PC-9 (cell line): ENCODE data around the gene CNNM3. TPM values are rescaled to one million over a fixed set of nuclear protein-coding genes. Genes with fewer than 3 reads are reported as not detected.
"Not testable (repeated sequence)": the region's sequence is repeated elsewhere in the genome, so short reads cannot be mapped to it uniquely, and the experiment has no call there.

Source experiments
- BruUV-seq: library from RNA; stranded (reverse); fragments of 400-500 nt; replicated peaks from 2 replicates; lab custom pipeline; 2021; lab: Mats Ljungman, UMichigan
- CTCF ChIA-PET: fragments of 300-600 bp; sonication (Branson Sonifier 250); formaldehyde crosslinking; loops from one replicate; lab custom pipeline; 2022; ENCODE audit warnings: antibody characterized with exemption; lab: Charles Lee
- POLR2A ChIA-PET: fragments of 300-600 bp; sonication (Branson Sonifier 250); formaldehyde crosslinking; loops from one replicate; lab custom pipeline; 2022; ENCODE audit warnings: antibody characterized with exemption; ENCODE audit not compliant: unreplicated experiment; lab: Charles Lee
- DNase-seq, 2 experiments: peaks; one replicate each; pipeline versions ENCODE4 v3.0.0 to v3.0.0-alpha.2; 2015 to 2022; ENCODE audit warnings: mixed read lengths in 1 of 2
- H2AFZ ChIP-seq: fragments of 200-600 bp; sonication (generic); 2 replicates; pipeline ENCODE4 v1.8.1; 2017; ENCODE audit warnings: antibody characterized with exemption
- H3F3A ChIP-seq: fragments of 200-600 bp; sonication (generic); 2 replicates; pipeline ENCODE4 v1.8.1; 2017; ENCODE audit warnings: antibody characterized with exemption, mild to moderate bottlenecking, low read depth; ENCODE audit not compliant: insufficient read depth
- H3K27ac ChIP-seq: fragments of 200-600 bp; sonication (generic); 2 replicates; pipeline ENCODE4 v1.6.1; 2016; ENCODE audit warnings: mixed run types
- H3K27me3 ChIP-seq: fragments of 200-600 bp; sonication (generic); 2 replicates; pipeline ENCODE4 v1.6.1; 2016; ENCODE audit warnings: low read depth, mixed run types; ENCODE audit not compliant: insufficient read depth
- H3K36me3 ChIP-seq: fragments of 200-600 bp; sonication (generic); 2 replicates; pipeline ENCODE4 v1.6.1; 2016; ENCODE audit warnings: low read depth, mixed run types
- H3K4me1 ChIP-seq: fragments of 200-600 bp; sonication (generic); replicated peaks from 2 replicates; pipeline ENCODE4 v1.6.1; 2016; ENCODE audit warnings: mixed run types; ENCODE audit not compliant: insufficient read depth
- H3K4me2 ChIP-seq: fragments of 200-600 bp; sonication (generic); 2 replicates; pipeline ENCODE4 v1.6.1; 2017; ENCODE audit warnings: mixed run types
- H3K4me3 ChIP-seq: fragments of 200-600 bp; sonication (generic); 2 replicates; pipeline ENCODE4 v1.6.1; 2016; ENCODE audit warnings: mixed run types
- H3K79me2 ChIP-seq: fragments of 200-600 bp; sonication (generic); 2 replicates; pipeline ENCODE4 v1.6.1; 2017; ENCODE audit warnings: low read depth, mixed run types
- H3K9me2 ChIP-seq: fragments of 200-600 bp; sonication (generic); 2 replicates; pipeline ENCODE4 v1.8.1; 2017; ENCODE audit warnings: mild to moderate bottlenecking; ENCODE audit not compliant: insufficient read depth
- H3K9me3 ChIP-seq: fragments of 200-600 bp; sonication (generic); 2 replicates; pipeline ENCODE4 v1.8.1; 2016; ENCODE audit warnings: low read depth; ENCODE audit not compliant: insufficient read depth
- H4K20me1 ChIP-seq: fragments of 200-600 bp; sonication (generic); 2 replicates; pipeline ENCODE4 v1.8.1; 2017; ENCODE audit not compliant: insufficient read depth
- EZH2 ChIP-seq: fragments of 200-600 bp; sonication (generic); IDR thresholded peaks from 2 replicates; pipeline ENCODE4 v1.8.0; 2017; ENCODE audit warnings: antibody characterized with exemption, low read depth
- intact Hi-C: fragments of 100-400 bp; cut with micrococcal nuclease; formaldehyde crosslinking; loops from one replicate; pipeline ENCODE4 v1.10.0; 2022; ENCODE audit not compliant: unreplicated experiment
- total RNA-seq: library from RNA; stranded (reverse); gene quantifications from 2 replicates; pipeline ENCODE4 v1.2.3, GENCODE V29; 2021
- TF ChIP-seq, protein P1 (sequence below): fragments of 200-600 bp; sonication (generic); conservative IDR thresholded peaks from 2 replicates; pipeline ENCODE4 v1.6.1; 2017; ENCODE audit warnings: mixed run types, antibody characterized with exemption, mild to moderate bottlenecking, moderate library complexity

CNNM3 gene
- total RNA-seq, 1 experiment from 2014 or later: 28.7 TPM

DNA sequence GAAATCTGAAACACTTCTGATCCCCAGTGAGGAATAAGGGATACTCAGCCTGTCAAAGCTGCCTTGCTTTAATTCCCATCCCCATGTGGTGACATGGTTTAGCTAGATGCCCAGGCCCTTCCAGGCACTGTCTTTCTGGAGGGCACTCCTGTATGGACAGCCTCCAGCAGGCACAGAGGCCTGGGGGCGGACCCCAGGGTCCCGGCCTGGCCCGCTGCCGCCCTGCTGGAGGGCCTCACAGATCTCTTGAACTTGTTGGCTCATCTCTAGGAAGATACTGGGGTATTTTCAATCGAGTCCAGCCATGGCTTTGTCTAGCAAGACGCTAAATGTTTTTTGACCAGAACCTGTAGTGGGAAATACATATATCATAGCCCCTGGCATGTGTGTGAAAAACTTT is 21.0 kb upstream of the CNNM3 start:
- Histone ChIP-seq H3K4me1 (no peaks in the 10 kb centered on the region), H3K4me2 (no peak overlapping the region), H3K9me3 (no peaks in the 10 kb centered on the region), H3K36me3 (no peaks in the 10 kb centered on the region), H3F3A (no peaks in the 10 kb centered on the region), H2AFZ (no peak overlapping the region), H3K9me2 (no peaks in the 10 kb centered on the region), H4K20me1 (no peaks in the 10 kb centered on the region), H3K4me3 (no peak overlapping the region), H3K79me2 (peaks cover 5% of the 10 kb centered on the region; the same call in 1 of the 2 replicates), H3K27ac (no peak overlapping the region), H3K27me3 (no peaks in the 10 kb centered on the region)
- DNase-seq: no peak
- intact Hi-C loops: no loop called here
- no peak for TF ChIP-seq EZH2
- TF ChIP-seq, protein P1, sequence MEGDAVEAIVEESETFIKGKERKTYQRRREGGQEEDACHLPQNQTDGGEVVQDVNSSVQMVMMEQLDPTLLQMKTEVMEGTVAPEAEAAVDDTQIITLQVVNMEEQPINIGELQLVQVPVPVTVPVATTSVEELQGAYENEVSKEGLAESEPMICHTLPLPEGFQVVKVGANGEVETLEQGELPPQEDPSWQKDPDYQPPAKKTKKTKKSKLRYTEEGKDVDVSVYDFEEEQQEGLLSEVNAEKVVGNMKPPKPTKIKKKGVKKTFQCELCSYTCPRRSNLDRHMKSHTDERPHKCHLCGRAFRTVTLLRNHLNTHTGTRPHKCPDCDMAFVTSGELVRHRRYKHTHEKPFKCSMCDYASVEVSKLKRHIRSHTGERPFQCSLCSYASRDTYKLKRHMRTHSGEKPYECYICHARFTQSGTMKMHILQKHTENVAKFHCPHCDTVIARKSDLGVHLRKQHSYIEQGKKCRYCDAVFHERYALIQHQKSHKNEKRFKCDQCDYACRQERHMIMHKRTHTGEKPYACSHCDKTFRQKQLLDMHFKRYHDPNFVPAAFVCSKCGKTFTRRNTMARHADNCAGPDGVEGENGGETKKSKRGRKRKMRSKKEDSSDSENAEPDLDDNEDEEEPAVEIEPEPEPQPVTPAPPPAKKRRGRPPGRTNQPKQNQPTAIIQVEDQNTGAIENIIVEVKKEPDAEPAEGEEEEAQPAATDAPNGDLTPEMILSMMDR: no peak
- ChIA-PET CTCF (no interaction called here), POLR2A (no interaction called here)
- no TSS peak for BruUV-seq

DNA sequence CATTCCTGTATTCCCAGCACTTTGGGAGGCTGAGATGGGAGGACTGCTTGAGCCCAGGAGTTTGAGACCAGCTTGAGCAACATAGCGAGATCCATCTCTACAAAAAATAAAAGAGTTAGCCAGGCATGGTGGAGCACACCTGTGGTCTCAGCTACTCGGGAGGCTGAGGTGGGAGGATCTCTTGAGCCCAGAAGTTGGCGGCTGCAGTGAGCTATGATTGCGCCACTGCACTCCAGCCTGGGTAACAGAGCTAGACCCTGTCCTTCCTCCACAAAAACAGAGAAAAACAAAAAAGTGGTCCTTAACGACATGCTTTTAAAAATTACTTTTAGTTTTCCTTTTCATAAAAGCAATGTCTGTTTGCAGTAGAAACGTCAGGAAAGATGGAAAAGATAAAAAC is 19.6 kb upstream of the CNNM3 start:
- CTCF ChIA-PET: interaction anchor here (0.6 kb wide), 2 partner anchors 37 to 1226 kb away, joined by 7 to 11 read pairs; no protein-coding TSS in a partner anchor
- H3K79me2 ChIP-seq, H3K36me3 ChIP-seq, H3K9me3 ChIP-seq, DNase-seq, intact Hi-C loops, H3F3A ChIP-seq, H3K27ac ChIP-seq, H3K27me3 ChIP-seq, H3K4me1 ChIP-seq, H3K4me2 ChIP-seq, BruUV-seq, H4K20me1 ChIP-seq, POLR2A ChIA-PET, H3K9me2 ChIP-seq, H3K4me3 ChIP-seq, H2AFZ ChIP-seq: not testable (repeated sequence)

DNA sequence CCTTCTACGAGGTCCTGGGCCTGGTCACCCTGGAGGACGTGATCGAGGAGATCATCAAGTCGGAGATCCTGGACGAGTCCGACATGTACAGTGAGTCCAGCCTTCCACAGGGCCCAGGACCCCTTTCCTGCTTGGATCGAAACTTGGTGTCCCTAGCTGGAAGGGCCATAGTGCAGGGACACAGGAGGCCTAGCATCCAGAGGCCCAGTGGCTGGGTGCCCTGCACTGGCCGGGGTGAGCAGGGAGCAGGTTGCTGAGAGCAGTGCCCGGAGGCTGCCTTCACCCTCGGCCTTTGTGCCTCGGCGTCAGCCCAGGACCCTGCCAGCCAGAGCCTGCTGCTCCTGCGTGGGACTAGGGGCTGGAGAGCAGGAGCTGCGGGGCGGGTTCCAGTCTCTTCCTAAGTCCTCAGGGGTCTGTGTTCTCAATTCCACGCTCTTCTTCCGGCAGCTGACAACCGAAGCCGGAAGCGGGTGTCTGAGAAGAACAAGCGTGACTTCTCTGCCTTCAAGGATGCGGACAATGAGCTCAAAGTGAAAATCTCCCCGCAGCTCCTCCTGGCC is 18.9 kb upstream of the CNNM3 start:
- Histone ChIP-seq H3K27me3 (no peaks in the 10 kb centered on the region), H3K4me2 (no peak overlapping the region), H3F3A (peaks cover 5% of the 10 kb centered on the region; the same call in 1 of the 2 replicates), H3K9me3 (no peaks in the 10 kb centered on the region), H3K36me3 (no peaks in the 10 kb centered on the region), H2AFZ (no peak overlapping the region), H3K79me2 (0 out of 2 replicates have a peak, but pooled peaks cover 5% of the 10 kb centered on the region), H3K4me1 (no peaks in the 10 kb centered on the region), H3K9me2 (no peaks in the 10 kb centered on the region), H3K4me3 (no peak overlapping the region), H4K20me1 (no peaks in the 10 kb centered on the region), H3K27ac (no peak overlapping the region)
- no TSS peak for BruUV-seq
- no peak for DNase-seq
- POLR2A ChIA-PET: no interaction called here
- CTCF ChIA-PET: interaction anchor here (0.5 kb wide), 1 partner anchor 11 kb away, joined by 4 read pairs; no protein-coding TSS in a partner anchor
- no peak for TF ChIP-seq EZH2
- TF ChIP-seq, protein P1: no peak
- intact Hi-C loops: no loop called here
